SK-N-SH (cell line): ENCODE data around the gene ZNF280A. TPM values are rescaled to one million over a fixed set of nuclear protein-coding genes. Genes with fewer than 3 reads are reported as not detected.
A peak's percentile ranks its signal among the peaks of the same experiment; 100 is the strongest.

Experiments used
- CTCF ChIA-PET: fragments of 300-600, 350-600 bp; formaldehyde crosslinking; extraction: SDS; loops from one replicate; lab custom pipeline; 2021; lab: Yijun Ruan, JAX
- POLR2A ChIA-PET: fragments of 350-600 bp; sonication (Branson Sonifier 250); formaldehyde crosslinking; extraction: SDS; loops from one replicate; lab custom pipeline; 2020; ENCODE audit warnings: antibody characterized with exemption, inconsistent platforms; lab: Yijun Ruan, JAX
- DNase-seq: peaks from one replicate; pipeline ENCODE4 v3.0.0; 2012
- H2AFZ ChIP-seq: fragments of 200-600 bp; sonication (generic); 2 replicates; pipeline ENCODE4 v1.8.1; 2016; ENCODE audit warnings: antibody characterized with exemption, mild to moderate bottlenecking, low read depth
- H3F3A ChIP-seq: fragments of 200-600 bp; sonication (generic); replicated peaks from 2 replicates; pipeline ENCODE3; 2016; ENCODE audit warnings: antibody characterized with exemption, mild to moderate bottlenecking; ENCODE audit not compliant: insufficient read depth
- H3K27ac ChIP-seq, 2 experiments: fragments of 200-500 bp in 1 of 2; fragments of 200-600 bp in 1 of 2; sonication (Bioruptor generic) in 1 of 2; sonication (generic), shearing (Covaris generic) in 1 of 2; 2 replicates each; pipeline versions ENCODE4 v1.5.1 to v1.6.1; 2014 to 2016; ENCODE audit warnings: low read depth in 2 of 2, inconsistent platforms in 1 of 2, low read length in 1 of 2, mild to moderate bottlenecking in 1 of 2, mixed read lengths in 1 of 2
- H3K27me3 ChIP-seq: fragments of 200-600 bp; sonication (generic), shearing (Covaris generic); 2 replicates; pipeline ENCODE4 v1.6.1; 2016; ENCODE audit warnings: mixed run types; ENCODE audit not compliant: insufficient read depth
- H3K36me3 ChIP-seq, 2 experiments: fragments of 200-500 bp in 1 of 2; fragments of 200-600 bp in 1 of 2; sonication (Bioruptor generic) in 1 of 2; sonication (generic) in 1 of 2; replicated peaks in 1 of 2; 2 replicates each; pipeline versions ENCODE3 to v1.5.1; 2014 to 2016; ENCODE audit warnings: low read length in 1 of 2, mild to moderate bottlenecking in 1 of 2; ENCODE audit not compliant: insufficient read depth in 2 of 2, control insufficient read depth in 1 of 2
- H3K4me1 ChIP-seq, 2 experiments: fragments of 200-500 bp in 1 of 2; fragments of 200-600 bp in 1 of 2; sonication (Bioruptor generic) in 1 of 2; sonication (generic), shearing (Covaris generic) in 1 of 2; 2 replicates each; pipeline versions ENCODE4 v1.5.1 to v1.6.1; 2014 to 2016; ENCODE audit warnings: low read depth in 1 of 2, low read length in 1 of 2, mixed run types in 1 of 2; ENCODE audit not compliant: insufficient read depth in 2 of 2, control insufficient read depth in 1 of 2
- H3K4me2 ChIP-seq: fragments of 200-600 bp; sonication (generic), shearing (Covaris generic); 2 replicates; pipeline ENCODE4 v1.6.1; 2017; ENCODE audit warnings: mixed run types
- H3K4me3 ChIP-seq, 2 experiments: fragments of 200-500 bp in 1 of 2; fragments of 200-600 bp in 1 of 2; sonication (Bioruptor generic) in 1 of 2; sonication (generic), shearing (Covaris generic) in 1 of 2; 2 replicates each; pipeline versions ENCODE4 v1.5.1 to v1.8.1; 2014 to 2016; ENCODE audit warnings: low read depth in 2 of 2, inconsistent platforms in 1 of 2, low read length in 1 of 2, mild to moderate bottlenecking in 1 of 2, mixed read lengths in 1 of 2, moderate library complexity in 1 of 2
- H3K79me2 ChIP-seq: fragments of 200-600 bp; sonication (generic); 2 replicates; pipeline ENCODE4 v1.8.1; 2017; ENCODE audit warnings: mild to moderate bottlenecking; ENCODE audit not compliant: insufficient read depth
- H3K9ac ChIP-seq: fragments of 200-600 bp; sonication (generic); 2 replicates; pipeline ENCODE4 v1.6.1; 2017; ENCODE audit warnings: mixed run types
- H3K9me2 ChIP-seq: fragments of 200-600 bp; sonication (generic); 2 replicates; pipeline ENCODE4 v1.6.1; 2017; ENCODE audit warnings: mixed run types
- H3K9me3 ChIP-seq: fragments of 200-600 bp; sonication (generic); 2 replicates; pipeline ENCODE4 v1.6.1; 2017; ENCODE audit warnings: mixed run types, mild to moderate bottlenecking, moderate library complexity
- H4K20me1 ChIP-seq: fragments of 200-600 bp; sonication (generic); 2 replicates; pipeline ENCODE4 v1.6.1; 2017; ENCODE audit warnings: mild to moderate bottlenecking, mixed run types; ENCODE audit not compliant: insufficient read depth
- CTCF ChIP-seq: fragments of 200-600 bp; sonication (generic); IDR thresholded peaks from 2 replicates; pipeline ENCODE4 v1.6.1; 2017; ENCODE audit warnings: antibody characterized with exemption, mild to moderate bottlenecking, moderate library complexity
- FOSL2 ChIP-seq: IDR thresholded peaks from 2 replicates; pipeline ENCODE4 v1.4.0; 2012; ENCODE audit warnings: low read depth, mild to moderate bottlenecking, moderate library complexity, borderline replicate concordance
- GABPA ChIP-seq: IDR thresholded peaks from 2 replicates; pipeline ENCODE4 v1.4.0; 2012; ENCODE audit warnings: low read depth, mild to moderate bottlenecking
- GATA2 ChIP-seq: sonication (generic); formaldehyde crosslinking; IDR thresholded peaks from 2 replicates; pipeline ENCODE4 v1.5.0; 2020; ENCODE audit warnings: mild to moderate bottlenecking, missing genetic modification reagents
- NFIC ChIP-seq: IDR thresholded peaks from 2 replicates; pipeline ENCODE4 v1.4.0; 2012; ENCODE audit warnings: borderline replicate concordance
- PBX3 ChIP-seq: IDR thresholded peaks from 2 replicates; pipeline ENCODE4; 2012
- SMC3 ChIP-seq: IDR thresholded peaks from 2 replicates; pipeline ENCODE4 v1.6.1; 2012; ENCODE audit warnings: low read depth, low read length, improper control_type of control experiment
- USF1 ChIP-seq: IDR thresholded peaks from 2 replicates; pipeline ENCODE4 v1.4.0; 2012; ENCODE audit warnings: low read depth, borderline replicate concordance
- YY1 ChIP-seq: IDR thresholded peaks from 2 replicates; pipeline ENCODE4 v1.4.0; 2012; ENCODE audit warnings: low read depth, mild to moderate bottlenecking
- WGBS: methylation state at CpG from one replicate; pipeline ENCODE4 v1.1.6; 2017; ENCODE audit warnings: low lambda C conversion rate; 5-methylcytosine and 5-hydroxymethylcytosine counted together
- polyA plus RNA-seq, 3 experiments: library from polyadenylated mRNA; depleted of rRNA; stranded (reverse); fragments of >200 nt; gene quantifications; 2 replicates each; pipeline ENCODE4 v1.2.3, GENCODE V29; 2012
- TF ChIP-seq, protein P1 (sequence below): fragments of 150-350 bp; IDR thresholded peaks from 2 replicates; pipeline ENCODE4 v1.6.1; 2016; ENCODE audit warnings: mild to moderate bottlenecking, low read depth, low read length

Gene ZNF280A
- polyA plus RNA-seq, 1 of the 3 experiments (the other 2 are of a cell fraction): not detected

- Histone ChIP-seq H3K79me2 (peaks cover 71% of the 10 kb centered on the region), H2AFZ (no peak overlapping the region), H4K20me1 (peaks cover 67% of the 10 kb centered on the region), H3F3A (peaks cover 2% of the 10 kb centered on the region), H3K4me3 (no peak overlapping the region), H3K4me2 (peak overlapping the region; percentile 20; the same call in 1 of the 2 replicates), H3K9ac (no peak overlapping the region), H3K4me1 (peaks cover 4 to 56% of the 10 kb centered on the region in 2 experiments; a peak in 3 of 4 replicates), H3K9me2 (no peaks in the 10 kb centered on the region), H3K36me3 (peaks cover 50 to 51% of the 10 kb centered on the region in 2 experiments), H3K9me3 (no peaks in the 10 kb centered on the region), H3K27me3 (no peaks in the 10 kb centered on the region), H3K27ac (no peak overlapping the region)
- DNase-seq: no peak
- WGBS: 89% methylated on average over 8 of the region's 9 CpGs
- TF ChIP-seq GABPA: no peak
- no peak for TF ChIP-seq SMC3
- no peak for TF ChIP-seq NFIC
- no peak for TF ChIP-seq USF1
- no peak for TF ChIP-seq FOSL2
- TF ChIP-seq PBX3: no peak
- no peak for TF ChIP-seq YY1
- TF ChIP-seq GATA2 (CRISPR knock-in tag): no peak
- CTCF ChIA-PET: interaction anchor here (0.8 to 1.5 kb wide), 2 partner anchors 81 to 92 kb away, joined by 3 to 5 read pairs; no protein-coding TSS in a partner anchor
- POLR2A ChIA-PET: no interaction called here
Measured at GRCh38 chr22:22555596-22555995, 35.5 kb upstream of the ZNF280A start.

DNA sequence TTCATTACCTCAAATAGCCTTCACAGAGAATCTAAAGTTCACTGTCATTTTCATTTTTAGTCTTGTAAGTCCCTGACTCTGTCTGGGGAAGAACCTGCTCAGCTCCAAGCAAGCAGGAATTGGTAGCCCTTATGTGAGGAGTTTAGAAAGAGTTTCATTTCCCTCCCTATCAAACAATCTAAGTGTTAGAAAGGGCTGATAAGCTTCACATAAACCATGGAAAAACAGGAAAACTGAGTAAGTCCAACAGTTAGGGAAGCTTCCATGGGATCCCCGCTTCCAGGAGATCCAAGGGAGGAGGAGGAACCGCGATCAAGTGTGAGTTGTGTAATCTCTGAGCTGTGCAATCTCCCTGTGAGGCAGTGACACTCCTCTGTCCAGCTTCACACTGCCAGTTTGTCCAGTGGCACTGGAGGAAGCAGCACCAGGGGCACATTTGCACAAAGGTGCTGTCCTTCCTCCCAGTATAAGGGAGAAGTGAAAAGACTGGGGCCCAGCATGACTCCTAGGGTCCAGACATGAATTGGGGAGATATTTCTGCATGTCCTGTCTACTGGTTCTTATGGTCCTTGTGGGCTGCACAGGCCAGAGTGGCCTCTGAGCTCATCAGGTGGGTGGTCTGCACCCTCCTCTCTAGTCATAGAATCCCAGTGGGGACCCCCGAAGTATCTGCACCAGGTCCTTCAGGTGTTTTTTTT lies 34.7 kb upstream of the ZNF280A start:
- Histone ChIP-seq H3K27me3 (no peaks in the 10 kb centered on the region), H3F3A (peaks cover 2% of the 10 kb centered on the region), H3K9ac (no peak overlapping the region), H4K20me1 (peaks cover 76% of the 10 kb centered on the region), H2AFZ (no peak overlapping the region), H3K9me2 (no peaks in the 10 kb centered on the region), H3K27ac (peak overlapping the region; percentile 7 to 30; a peak in 2 of 4 replicates), H3K4me3 (no peak overlapping the region), H3K4me2 (peak overlapping the region; percentile 20; the same call in 1 of the 2 replicates), H3K9me3 (no peaks in the 10 kb centered on the region), H3K36me3 (peaks cover 58 to 60% of the 10 kb centered on the region in 2 experiments), H3K79me2 (peaks cover 77% of the 10 kb centered on the region), H3K4me1 (peaks cover 4 to 59% of the 10 kb centered on the region in 2 experiments; a peak in 3 of 4 replicates)
- POLR2A ChIA-PET: interaction anchor here (1.1 kb wide), 1 partner anchor 8 kb away, joined by 3 read pairs; no protein-coding TSS in a partner anchor
- TF ChIP-seq, protein P1, sequence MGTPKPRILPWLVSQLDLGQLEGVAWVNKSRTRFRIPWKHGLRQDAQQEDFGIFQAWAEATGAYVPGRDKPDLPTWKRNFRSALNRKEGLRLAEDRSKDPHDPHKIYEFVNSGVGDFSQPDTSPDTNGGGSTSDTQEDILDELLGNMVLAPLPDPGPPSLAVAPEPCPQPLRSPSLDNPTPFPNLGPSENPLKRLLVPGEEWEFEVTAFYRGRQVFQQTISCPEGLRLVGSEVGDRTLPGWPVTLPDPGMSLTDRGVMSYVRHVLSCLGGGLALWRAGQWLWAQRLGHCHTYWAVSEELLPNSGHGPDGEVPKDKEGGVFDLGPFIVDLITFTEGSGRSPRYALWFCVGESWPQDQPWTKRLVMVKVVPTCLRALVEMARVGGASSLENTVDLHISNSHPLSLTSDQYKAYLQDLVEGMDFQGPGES: no peak
- no peak for TF ChIP-seq CTCF
- no peak for DNase-seq
- CTCF ChIA-PET: interaction anchor here (0.9 to 1.9 kb wide), 7 partner anchors 20 to 90 kb away, joined by 3 to 8 read pairs (median 5); partner anchors contain the start of gene ZNF280B
- 54% methylated on average over 4 of the region's 4 CpGs for WGBS
